GM08714 (cell line): ENCODE measurements around the gene SLC44A1.
"Not testable (repeated sequence)": the region's sequence is repeated elsewhere in the genome, so short reads cannot be mapped to it uniquely, and the experiment has no call there.

ENCODE experiments used
- H3K4me3 ChIP-seq: fragments of 200-500 bp; sonication (Bioruptor generic); 2 replicates; pipeline ENCODE4 v1.5.1; 2014; ENCODE audit warnings: mild to moderate bottlenecking, low read length, inconsistent platforms
- ZNF274 ChIP-seq: IDR thresholded peaks from 2 replicates; pipeline ENCODE4 v1.6.1; 2012; ENCODE audit warnings: mild to moderate bottlenecking, low read depth, low read length

The SLC44A1 gene

DNA sequence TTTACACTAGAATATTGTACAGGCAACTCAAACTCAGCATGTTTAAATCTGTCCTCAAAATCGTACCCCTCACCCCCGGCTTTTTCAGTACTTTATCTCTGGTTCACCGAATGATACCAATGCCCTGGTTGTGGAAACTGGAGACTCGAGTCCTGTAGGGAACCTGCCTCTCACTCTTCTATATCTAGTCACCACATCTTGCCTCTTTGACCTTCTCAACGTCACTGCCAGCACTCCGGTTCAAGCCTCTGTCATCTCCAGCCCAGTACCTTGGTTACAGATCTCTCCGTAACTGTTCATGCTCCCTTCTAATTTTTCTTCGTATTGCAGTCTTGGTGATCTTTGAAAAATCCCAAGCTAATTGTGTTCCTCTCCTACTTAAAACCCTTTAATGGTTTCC lies 6.7 kb downstream of the SLC44A1 start:
- TF ChIP-seq ZNF274: no peak
- H3K4me3 ChIP-seq: no peak overlapping the region

DNA sequence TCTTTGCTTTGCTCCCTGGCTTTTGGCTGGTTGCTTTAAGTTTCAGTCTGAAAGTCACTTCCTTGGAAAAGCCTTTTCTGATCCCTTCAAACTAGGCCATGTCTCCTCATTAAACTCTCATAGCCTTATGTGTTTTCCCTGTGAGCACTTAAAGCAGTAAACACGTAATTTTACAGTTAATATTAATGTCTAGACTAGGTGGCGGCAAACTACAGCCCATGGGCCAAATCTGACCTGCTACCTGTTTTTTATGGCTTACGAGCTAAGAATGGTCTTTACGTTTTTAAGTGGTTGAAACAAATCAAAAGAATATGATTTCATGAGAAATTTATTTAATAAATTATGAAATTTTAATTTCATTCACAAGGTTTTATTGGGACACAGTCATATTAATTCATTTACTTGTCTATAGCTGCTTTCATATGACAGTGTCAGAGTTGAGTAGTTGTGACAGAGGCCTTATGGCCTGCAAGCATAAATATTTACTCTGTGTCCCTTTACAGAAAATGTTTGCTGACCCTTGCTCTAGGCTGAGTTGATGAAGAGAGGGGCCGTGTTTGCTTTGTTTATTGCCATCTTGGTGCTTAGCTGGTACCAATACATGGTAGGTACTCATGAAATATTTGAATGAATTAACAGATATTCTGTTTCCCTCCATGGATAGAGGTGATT lies 7.4 kb downstream of the SLC44A1 start:
- no peak for TF ChIP-seq ZNF274
- H3K4me3 ChIP-seq: no peak overlapping the region

DNA sequence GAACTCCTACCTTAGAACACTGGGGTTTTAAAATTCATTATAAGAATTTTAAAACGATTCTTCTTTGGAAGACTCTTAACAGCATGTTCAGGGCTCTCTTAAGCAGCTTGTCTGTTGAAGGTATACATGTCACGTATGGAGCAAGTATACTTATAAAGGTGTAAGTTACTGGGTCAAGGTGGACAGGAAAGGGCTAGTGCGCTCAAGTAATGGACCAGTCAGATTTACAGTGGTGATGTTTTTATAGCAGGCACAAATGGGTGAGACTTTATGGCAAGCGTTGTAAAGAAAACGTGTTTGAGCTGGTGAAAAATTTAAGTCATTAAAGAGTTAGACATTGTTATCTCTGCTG lies 7.9 kb downstream of the SLC44A1 start:
- H3K4me3 ChIP-seq: no peak overlapping the region
- TF ChIP-seq ZNF274: no peak

DNA sequence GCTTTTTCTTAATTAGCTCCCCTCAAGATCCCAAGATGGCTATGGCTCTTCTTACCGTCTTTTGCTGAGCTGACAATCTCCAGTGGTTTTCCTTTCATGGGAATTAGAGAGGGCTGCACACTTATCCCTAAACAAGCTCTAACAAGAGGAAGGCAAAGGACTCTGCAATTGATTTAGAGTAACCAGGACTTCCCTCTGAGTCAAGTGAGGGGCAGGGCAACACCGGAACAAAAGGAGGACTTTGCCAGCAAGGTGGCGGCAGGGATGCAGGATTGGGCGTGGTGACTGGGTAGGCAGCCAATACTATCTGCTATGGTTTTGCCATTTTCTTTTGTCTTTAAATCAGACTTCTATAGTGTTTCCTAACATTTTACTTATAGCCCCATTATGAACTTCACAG lies 9.8 kb downstream of the SLC44A1 start:
- no peak overlapping the region for H3K4me3 ChIP-seq
- TF ChIP-seq ZNF274: no peak

DNA sequence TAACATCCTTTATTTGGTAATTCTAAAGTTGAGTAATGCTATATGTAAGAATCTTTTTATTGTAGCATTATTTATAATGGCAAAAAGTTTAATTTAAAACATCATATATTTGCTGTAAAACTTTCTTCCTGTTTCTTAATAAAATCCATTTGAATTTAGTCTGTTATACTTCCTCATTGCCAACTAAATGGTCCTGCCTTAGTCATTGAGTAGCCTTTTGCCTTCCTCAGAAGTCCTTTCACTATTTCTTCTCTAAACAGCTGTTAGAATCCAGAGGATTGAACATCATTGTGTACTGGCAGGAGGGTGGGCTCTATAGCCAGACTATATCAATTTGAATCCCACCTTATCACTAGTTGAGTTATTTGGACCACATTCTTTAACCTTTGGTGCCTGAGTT lies 11.0 kb downstream of the SLC44A1 start:
- no peak for TF ChIP-seq ZNF274
- no peak overlapping the region for H3K4me3 ChIP-seq

DNA sequence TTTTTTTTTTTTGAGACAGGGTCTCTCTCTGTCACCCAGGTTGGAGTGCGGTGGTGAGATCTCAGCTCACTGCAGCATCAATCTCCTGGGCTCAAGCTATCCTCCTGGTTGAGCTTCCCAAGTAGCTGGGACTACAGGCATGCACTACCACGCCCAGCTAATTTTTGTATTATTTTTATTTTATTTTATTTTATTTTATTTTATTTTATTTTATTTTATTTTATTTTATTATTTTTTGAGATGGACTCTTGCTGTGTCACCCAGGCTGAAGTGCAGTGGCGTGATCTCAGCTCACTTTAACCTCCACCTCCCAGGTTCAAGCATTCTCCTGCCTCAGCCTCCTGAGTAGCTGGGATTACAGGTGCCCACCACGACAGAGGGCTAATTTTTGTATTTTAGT lies 12.1 kb downstream of the SLC44A1 start:
- H3K4me3 ChIP-seq: not testable (repeated sequence)

DNA sequence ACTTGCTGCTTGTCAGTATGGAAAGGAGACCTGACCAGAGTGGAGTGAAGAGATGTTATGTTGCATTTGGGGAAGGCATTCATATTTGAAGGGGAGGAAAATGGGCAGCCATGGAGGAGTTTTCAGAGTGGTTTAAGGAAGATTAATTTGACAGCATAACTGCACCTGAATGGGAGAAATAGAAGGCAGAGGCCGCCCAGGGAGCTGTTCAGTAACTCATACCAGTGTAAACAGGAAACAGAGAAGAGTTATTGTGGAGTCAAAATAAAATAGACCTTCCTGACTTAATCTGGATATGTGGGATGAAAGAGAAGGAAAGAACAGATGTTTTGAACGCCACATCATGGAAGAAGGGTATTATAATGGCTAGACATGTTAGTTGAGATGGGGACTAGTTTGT lies 13.4 kb downstream of the SLC44A1 start:
- no peak for TF ChIP-seq ZNF274
- H3K4me3 ChIP-seq: no peak overlapping the region

DNA sequence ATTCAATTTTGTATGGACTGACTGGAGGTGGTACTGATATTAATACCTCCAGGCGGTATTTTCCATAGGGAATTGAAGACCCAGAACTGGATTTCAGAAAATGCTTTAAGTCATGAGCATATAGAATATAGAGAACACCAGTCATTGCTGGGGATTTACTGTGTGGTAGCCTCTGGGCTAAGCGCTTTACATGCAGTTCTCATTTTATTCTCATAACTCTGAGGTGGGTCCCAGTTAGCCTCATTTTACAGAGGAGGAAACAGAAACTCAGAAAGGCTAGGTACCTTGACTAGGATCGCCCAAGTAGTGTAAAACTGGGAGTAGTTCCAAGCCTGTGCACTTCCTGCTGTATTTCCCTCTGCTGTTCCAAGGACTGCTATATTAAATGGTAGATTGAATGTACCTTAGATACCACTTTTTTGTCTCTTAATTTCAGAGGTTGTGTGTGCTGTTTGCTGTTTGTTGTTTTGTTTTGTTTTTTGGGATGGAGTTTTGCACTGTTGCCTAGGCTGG lies 13.8 kb downstream of the SLC44A1 start:
- TF ChIP-seq ZNF274: no peak
- H3K4me3 ChIP-seq: no peak overlapping the region

DNA sequence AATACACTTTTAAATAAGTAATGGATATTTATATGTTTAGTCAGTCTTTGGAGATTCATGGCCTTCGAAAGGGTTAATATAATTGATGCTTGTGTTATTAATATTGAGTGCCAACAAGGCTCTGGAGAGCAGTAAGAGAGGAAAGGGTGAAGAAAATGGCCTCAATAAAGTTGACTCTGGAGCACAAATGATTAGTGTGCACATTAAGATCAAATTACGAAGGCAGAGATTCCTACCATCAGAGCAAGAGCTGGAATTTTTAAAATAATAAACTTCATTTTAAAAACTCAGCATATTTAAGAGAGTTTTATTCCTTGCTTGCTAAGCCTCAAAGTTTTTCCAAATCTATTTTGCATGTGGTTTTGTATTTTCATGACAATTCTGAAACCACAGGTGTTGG lies 14.8 kb downstream of the SLC44A1 start:
- H3K4me3 ChIP-seq: no peak overlapping the region
- TF ChIP-seq ZNF274: no peak

DNA sequence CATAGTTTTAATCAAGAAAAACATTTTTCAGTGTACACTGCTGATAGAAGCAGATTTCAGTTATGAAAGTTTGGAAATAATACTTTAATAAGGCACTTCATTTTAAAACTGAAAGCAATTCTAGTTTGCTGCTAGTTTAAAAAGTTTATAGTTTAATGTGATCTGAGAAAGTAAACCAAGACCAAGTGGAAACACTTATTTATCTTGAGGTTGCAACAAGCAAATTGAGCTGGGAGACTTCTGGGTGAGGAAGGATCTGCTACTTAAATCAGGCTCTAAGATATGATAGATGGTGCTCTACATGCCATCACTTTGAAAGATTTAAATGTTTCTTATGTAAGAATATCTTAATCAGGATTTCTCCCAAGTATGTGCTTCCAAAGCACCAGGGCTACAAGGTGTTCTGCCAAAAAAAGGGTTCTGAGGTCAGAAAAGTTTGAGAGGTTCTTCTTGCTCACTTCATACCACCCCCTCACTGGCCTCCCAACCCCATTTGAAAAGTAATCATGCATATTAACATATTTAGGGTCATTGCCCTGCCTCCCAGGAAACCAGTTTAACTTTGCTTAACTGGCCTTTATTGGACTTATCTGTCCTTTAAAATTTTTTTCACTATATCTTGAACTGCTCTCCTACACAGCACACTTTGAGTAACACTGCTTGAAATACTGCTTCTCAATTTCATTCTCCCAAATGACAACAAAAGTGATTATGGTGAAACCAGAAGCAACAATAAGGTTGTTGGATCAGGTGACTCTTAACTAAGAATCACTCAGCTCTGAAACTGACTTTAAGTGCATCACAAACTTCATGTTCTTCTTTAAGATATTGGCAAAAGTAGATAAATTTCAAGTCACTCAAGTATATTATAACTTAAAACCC lies 15.5 kb downstream of the SLC44A1 start:
- no peak for TF ChIP-seq ZNF274
- H3K4me3 ChIP-seq: peak overlapping the region; percentile 56; the same call in 1 of the 2 replicates

DNA sequence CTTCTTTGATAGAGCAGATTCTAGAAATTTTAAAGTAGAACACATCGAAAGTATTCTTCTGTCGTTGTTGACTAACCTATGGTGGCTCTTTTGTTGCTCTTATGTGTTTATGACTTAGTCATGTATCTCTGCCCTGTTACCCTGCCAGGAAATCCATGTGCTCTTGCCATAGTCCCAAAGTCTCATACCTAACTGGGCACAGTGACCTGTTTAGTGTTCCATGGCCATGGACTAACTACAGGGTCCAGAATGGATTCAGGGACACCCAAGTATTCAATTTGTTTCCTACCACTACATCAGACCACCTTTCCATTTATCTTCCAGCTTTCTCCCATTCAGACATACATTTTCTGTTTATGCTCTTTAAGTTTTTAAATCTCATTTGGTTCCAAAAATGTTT lies 18.0 kb downstream of the SLC44A1 start:
- TF ChIP-seq ZNF274: no peak
- H3K4me3 ChIP-seq: no peak overlapping the region

DNA sequence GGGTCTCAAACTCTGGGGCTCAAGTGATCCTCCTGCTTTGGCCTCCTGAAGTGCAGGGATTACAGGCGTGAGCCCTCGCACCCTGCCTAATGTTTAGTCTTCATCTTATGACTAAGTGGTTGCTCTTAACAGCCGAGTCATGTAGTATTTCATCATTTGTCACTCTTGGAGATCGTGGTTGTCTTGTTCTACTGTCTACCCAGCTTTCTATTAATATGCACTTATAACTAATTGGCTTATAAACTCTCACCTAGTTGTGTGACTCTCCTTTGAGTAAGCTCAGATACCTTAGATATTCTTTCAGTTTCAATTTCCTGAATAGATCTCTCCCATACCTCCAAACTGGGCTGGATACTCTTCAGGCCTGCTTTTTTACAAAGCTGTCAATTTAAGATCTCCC lies 19.9 kb downstream of the SLC44A1 start:
- no peak for TF ChIP-seq ZNF274

DNA sequence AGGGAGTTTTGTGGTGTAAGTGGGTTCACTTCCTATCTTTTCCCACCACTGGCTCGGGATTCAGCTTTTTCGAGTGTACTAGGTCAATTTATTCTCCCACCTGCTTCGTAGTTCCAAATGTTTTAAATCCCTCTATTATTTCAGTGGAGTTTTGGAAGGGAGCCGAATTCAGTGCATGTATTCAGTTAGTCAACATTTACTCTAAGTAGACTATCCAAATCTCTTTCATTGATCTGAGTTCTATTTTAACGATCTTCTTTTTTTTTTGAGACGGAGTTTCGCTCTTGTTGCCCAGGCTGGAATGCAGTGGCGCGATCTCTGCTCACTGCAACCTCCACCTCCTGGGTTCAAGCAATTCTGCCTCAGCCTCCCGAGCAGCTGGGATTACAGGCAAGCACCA lies 23.8 kb downstream of the SLC44A1 start:
- H3K4me3 ChIP-seq: not testable (repeated sequence)

More for the DNA sequence above, 19.9 kb downstream of the SLC44A1 start:
- no peak overlapping the region for H3K4me3 ChIP-seq

DNA sequence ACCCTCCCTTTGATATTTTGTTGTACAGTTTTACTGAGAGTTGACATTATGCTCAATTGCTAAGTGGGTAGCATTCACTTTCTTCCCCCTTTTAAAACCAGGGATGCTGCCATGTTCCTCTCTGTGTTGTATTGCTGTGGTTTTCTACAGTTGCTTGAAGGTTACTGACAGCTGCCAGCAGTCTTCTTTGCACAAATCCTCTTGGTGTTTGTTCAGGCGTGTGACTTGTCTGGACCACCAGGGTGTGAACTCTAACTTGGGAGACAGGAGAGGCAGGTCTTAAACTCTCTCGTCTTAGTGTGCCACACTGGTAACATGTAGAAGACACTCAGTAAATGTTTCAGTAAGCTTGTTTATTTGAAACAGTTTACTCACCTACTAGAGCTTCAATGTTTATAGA lies 25.1 kb downstream of the SLC44A1 start:
- TF ChIP-seq ZNF274: no peak
- H3K4me3 ChIP-seq: no peak overlapping the region

DNA sequence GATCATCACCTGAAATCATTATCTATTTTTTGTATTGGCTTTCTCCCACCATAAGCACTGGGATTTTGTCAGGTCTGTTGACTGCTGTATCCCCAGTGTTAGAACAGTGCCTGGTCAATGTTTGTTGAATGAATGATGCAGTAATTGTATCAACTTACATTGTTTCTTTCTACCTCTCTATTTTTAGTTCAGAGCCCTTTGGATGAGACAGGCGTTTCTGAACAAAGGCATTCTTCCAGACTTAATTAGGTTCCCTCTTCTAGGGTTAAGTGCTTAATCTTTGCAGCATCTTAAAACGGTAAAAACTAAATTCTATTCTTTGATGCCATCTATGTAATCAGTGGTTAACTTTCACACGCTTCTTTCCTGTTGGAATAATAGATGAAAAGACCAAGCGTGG lies 26.3 kb downstream of the SLC44A1 start:
- no peak overlapping the region for H3K4me3 ChIP-seq
- no peak for TF ChIP-seq ZNF274
